ENCODE measurements around the gene TNFAIP8L1.
A peak's percentile ranks its signal among the peaks of the same experiment; 100 is the strongest.

TNFAIP8L1 gene

DNA sequence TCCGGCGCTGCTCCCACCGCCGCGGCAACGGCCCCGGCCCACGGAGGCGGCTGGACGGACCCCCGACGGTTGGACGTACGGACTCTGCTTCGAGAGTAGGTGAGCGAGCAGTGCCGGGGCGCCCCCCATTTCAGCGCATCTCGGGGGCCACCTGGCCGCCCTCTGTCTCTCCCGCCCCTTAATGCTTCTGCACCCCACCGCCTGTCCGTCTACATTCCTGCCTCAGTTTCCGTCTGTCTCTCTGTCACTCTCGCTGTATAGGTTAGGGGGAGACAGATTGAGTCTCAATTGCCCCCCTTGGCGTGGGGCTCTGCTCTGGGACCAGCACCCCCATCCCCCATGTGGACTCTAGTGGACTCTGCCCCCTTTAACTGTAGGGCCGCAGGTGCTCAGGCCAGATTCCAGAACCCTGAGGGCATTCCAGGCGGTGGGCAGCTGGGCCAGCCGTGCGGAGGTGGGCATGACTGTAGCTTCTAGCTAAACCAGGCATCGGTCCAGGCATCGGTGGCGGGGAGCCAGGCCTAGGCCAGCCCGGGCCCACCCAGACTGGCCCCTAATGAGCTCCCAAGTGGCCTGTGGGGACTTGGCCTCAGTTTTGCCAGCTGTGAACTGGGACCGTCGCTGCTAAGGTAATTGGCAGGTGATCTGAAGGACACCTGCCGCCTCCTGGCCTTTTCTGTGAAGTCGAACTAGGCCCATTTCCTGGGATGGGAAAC, 373 bp downstream of the TNFAIP8L1 start:
- Histone ChIP-seq H3K9me3 (replicated peaks; ENCODE audit: insufficient read depth, low read length) (no peaks in the 10 kb centered on the region), H3K4me3 (ENCODE audit: low read length) (peak overlapping the region; percentile 69), H3K9me2 (replicated peaks; ENCODE audit: insufficient read depth, low read length) (no peaks in the 10 kb centered on the region), H2AFZ (ENCODE audit: low read length) (peak overlapping the region; percentile 83), H3K36me3 (replicated peaks; ENCODE audit: insufficient read depth, low read length) (no peaks in the 10 kb centered on the region), H3K4me1 (ENCODE audit: low read length) (0 out of 2 replicates have a peak, but pooled peaks cover 5% of the 10 kb centered on the region), H3K27me3 (replicated peaks; ENCODE audit: insufficient read depth, low read length) (peaks cover 11% of the 10 kb centered on the region), H3K4me2 (ENCODE audit: low read depth, low read length) (peak overlapping the region; percentile 86), H4K20me1 (ENCODE audit: insufficient read depth, low read length) (no peaks in the 10 kb centered on the region), H3K27ac (ENCODE audit: low read length) (no peak overlapping the region), H3K9ac (ENCODE audit: low read length) (peak overlapping the region; percentile 39; the same call in 1 of the 2 replicates), H3F3A (ENCODE audit: insufficient read depth, low read length) (peaks cover 9% of the 10 kb centered on the region), H3K79me2 (ENCODE audit: low read length) (no peaks in the 10 kb centered on the region)
- no peak for TF ChIP-seq EZH2phosphoT487 (IDR thresholded peaks at IDR 0.05; ENCODE audit: low read length)
- no peak for TF ChIP-seq EZH2 (optimal IDR thresholded peaks at IDR 0.05; ENCODE audit: low read depth, low read length)
- DNase-seq, result no peak

DNA sequence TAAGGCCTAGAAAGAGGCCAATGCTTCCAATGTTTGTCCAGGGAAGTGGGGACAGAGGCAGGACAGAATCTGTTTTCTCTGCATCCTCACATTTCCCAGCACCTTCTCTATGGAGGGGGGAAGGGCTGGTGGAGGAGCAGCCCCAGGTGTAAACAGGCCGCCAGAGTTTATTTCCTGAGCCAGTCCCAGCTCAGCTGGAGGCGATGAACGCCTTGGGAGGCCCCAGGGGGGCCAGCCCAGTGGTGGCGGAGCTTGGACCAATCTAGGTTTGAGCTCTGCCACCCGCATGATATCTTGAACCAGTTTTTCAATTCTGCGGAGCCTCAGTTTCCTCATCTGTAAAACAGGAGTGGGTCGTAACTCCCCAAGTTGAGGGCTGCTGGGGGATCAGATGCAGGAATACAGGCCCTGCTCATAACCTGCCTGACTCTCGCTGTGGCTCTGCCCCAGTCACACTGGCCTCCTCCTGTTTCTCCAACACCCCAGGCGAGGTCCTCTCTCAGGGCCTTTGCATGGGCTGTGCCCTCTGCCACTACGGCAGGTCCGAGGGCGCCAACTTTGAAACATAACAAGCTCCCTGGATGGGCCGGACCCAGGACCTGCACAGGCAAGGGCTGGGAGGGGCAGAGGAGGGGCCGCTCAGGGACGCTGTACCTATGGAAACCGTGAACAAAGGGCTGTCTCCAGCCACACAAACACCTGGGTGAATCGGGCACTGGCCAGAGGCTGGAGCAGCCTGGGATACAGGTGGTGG, 1.1 kb downstream of the TNFAIP8L1 start:
- Histone ChIP-seq H3K4me1 (ENCODE audit: low read length) (0 out of 2 replicates have a peak, but pooled peaks cover 5% of the 10 kb centered on the region), H3K9me3 (replicated peaks; ENCODE audit: insufficient read depth, low read length) (no peaks in the 10 kb centered on the region), H3K27me3 (replicated peaks; ENCODE audit: insufficient read depth, low read length) (0 out of 2 replicates have a peak, but pooled peaks cover 6% of the 10 kb centered on the region), H3K36me3 (replicated peaks; ENCODE audit: insufficient read depth, low read length) (no peaks in the 10 kb centered on the region), H4K20me1 (ENCODE audit: insufficient read depth, low read length) (no peaks in the 10 kb centered on the region), H3K79me2 (ENCODE audit: low read length) (no peaks in the 10 kb centered on the region), H2AFZ (ENCODE audit: low read length) (peak overlapping the region; percentile 83; the same call in 1 of the 2 replicates), H3K9ac (ENCODE audit: low read length) (peak overlapping the region; percentile 39; the same call in 1 of the 2 replicates), H3F3A (ENCODE audit: insufficient read depth, low read length) (peaks cover 6% of the 10 kb centered on the region; the same call in 1 of the 2 replicates), H3K27ac (ENCODE audit: low read length) (no peak overlapping the region), H3K9me2 (replicated peaks; ENCODE audit: insufficient read depth, low read length) (no peaks in the 10 kb centered on the region), H3K4me2 (ENCODE audit: low read depth, low read length) (peak overlapping the region; percentile 86; the same call in 1 of the 2 replicates), H3K4me3 (ENCODE audit: low read length) (peak overlapping the region; percentile 69)
- TF ChIP-seq EZH2phosphoT487 (IDR thresholded peaks at IDR 0.05; ENCODE audit: low read length) (no peak), CTCF (IDR thresholded peaks at IDR 0.05; ENCODE audit: low read length) (no peak), EZH2 (optimal IDR thresholded peaks at IDR 0.05; ENCODE audit: low read depth, low read length) (no peak)
- no peak for DNase-seq

GRCh38 chr19:4641132-4641531, 1.8 kb downstream of the TNFAIP8L1 start:
- Histone ChIP-seq H3F3A (ENCODE audit: insufficient read depth, low read length) (peaks cover 6% of the 10 kb centered on the region; the same call in 1 of the 2 replicates), H3K9me3 (replicated peaks; ENCODE audit: insufficient read depth, low read length) (no peaks in the 10 kb centered on the region), H4K20me1 (ENCODE audit: insufficient read depth, low read length) (no peaks in the 10 kb centered on the region), H3K4me3 (ENCODE audit: low read length) (no peak overlapping the region), H3K4me2 (ENCODE audit: low read depth, low read length) (no peak overlapping the region), H3K79me2 (ENCODE audit: low read length) (no peaks in the 10 kb centered on the region), H2AFZ (ENCODE audit: low read length) (no peak overlapping the region), H3K9ac (ENCODE audit: low read length) (no peak overlapping the region), H3K27ac (ENCODE audit: low read length) (no peak overlapping the region), H3K9me2 (replicated peaks; ENCODE audit: insufficient read depth, low read length) (no peaks in the 10 kb centered on the region), H3K36me3 (replicated peaks; ENCODE audit: insufficient read depth, low read length) (no peaks in the 10 kb centered on the region), H3K4me1 (ENCODE audit: low read length) (0 out of 2 replicates have a peak, but pooled peaks cover 5% of the 10 kb centered on the region), H3K27me3 (replicated peaks; ENCODE audit: insufficient read depth, low read length) (no peaks in the 10 kb centered on the region)
- no peak for DNase-seq
- no peak for TF ChIP-seq CTCF (IDR thresholded peaks at IDR 0.05; ENCODE audit: low read length)
- no peak for TF ChIP-seq EZH2 (optimal IDR thresholded peaks at IDR 0.05; ENCODE audit: low read depth, low read length)
- no peak for TF ChIP-seq EZH2phosphoT487 (IDR thresholded peaks at IDR 0.05; ENCODE audit: low read length)
